ENCODE measurements around the gene HACD2.

Gene HACD2

DNA sequence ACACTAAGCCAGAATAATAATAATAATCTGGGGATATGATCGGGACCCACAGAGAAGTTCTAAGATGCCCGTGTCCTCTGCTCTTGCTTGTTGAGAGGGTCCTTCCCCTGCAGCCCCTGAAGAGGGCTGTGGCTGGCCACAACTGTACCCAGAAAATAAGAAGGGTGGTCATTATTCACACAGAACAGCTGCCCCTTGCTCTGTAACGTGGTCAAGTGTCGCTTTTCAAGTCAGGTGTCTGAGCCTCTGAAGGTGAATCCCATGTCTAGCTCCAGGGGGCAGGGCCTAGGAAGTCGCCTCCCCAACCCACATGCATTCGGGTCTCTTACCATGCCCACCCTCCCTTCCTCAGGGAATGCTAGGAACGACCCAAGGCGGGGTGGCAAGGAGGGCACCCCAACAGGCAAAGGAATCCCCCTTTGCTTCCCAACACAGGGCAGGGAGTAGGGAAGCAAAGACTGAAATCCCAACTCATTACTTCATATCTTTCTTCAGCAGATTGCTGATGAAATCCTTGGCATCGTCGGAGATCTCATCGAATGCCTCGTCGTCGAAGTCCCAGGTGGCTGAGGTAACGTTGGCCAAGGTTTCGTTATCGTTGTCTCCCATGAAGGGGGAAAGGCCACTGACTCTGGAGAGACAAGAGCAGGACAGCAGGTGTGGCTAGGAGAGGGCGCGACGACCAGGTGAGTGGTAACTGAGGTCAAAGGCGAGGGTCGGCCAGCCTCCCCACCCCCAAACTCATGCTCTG lies 44.3 kb upstream of the HACD2 start:
- TF ChIP-seq, protein P1, sequence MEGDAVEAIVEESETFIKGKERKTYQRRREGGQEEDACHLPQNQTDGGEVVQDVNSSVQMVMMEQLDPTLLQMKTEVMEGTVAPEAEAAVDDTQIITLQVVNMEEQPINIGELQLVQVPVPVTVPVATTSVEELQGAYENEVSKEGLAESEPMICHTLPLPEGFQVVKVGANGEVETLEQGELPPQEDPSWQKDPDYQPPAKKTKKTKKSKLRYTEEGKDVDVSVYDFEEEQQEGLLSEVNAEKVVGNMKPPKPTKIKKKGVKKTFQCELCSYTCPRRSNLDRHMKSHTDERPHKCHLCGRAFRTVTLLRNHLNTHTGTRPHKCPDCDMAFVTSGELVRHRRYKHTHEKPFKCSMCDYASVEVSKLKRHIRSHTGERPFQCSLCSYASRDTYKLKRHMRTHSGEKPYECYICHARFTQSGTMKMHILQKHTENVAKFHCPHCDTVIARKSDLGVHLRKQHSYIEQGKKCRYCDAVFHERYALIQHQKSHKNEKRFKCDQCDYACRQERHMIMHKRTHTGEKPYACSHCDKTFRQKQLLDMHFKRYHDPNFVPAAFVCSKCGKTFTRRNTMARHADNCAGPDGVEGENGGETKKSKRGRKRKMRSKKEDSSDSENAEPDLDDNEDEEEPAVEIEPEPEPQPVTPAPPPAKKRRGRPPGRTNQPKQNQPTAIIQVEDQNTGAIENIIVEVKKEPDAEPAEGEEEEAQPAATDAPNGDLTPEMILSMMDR (IDR thresholded peaks at IDR 0.05; ENCODE audit: insufficient read depth, low read length, poor library complexity, severe bottlenecking): no peak
- Histone ChIP-seq H3K27me3 (replicated peaks; ENCODE audit: control insufficient read depth, insufficient read depth, low read length) (no peaks in the 10 kb centered on the region), H3K36me3 (ENCODE audit: control insufficient read depth, insufficient read depth, low read length) (no peaks in the 10 kb centered on the region), H3K4me3 (replicated peaks; ENCODE audit: low read depth, low read length) (no peak overlapping the region)
- no peak for DNase-seq (ENCODE audit: extremely low read depth, insufficient read length)

DNA sequence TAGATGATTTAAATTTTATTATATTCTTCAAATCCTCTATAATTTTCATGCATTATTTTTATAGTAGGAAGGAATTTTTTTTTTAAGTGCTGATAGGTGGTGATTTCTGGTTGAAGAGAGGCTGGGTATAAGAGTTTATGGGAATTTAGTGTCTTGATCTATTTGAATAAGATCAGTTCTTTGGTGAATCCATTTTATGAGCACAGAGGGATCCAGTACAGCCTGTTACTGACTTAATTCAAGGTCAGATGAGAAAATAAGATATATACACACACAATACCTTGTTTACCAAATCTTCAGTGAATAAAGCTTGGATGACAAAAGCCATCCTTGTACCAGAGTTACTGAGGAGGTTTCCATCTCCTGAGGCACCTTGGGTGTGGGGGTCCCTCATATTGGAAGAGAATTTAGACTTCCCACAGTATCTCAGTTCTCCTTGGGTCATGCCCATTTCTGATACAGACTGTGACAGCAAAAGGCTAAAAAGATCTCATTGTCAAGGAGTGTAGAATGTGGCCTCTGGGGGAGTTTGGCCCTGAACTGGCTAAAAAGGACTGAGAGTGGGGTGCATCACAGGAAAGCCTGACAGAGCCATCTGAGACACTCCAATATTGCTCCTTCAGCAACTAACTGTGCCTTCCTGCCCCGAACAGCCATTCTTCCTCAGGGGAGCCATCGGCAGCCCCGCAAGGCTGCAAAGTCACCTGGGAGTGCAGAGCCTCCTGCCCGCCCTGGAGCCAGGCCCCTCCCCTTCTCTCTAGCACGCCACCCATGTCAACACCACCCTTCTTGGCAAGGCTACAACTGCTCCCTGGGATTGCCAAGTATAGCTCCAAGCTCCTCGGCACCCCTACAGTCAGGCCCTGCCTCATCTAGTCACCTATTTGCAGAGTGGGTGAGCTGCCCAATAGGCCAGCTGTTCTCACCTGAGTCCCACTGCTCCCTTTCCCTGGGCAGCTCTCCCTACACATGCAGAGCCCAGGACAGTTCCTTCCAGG lies 43.1 kb upstream of the HACD2 start:
- H3K27me3 ChIP-seq (replicated peaks; ENCODE audit: control insufficient read depth, insufficient read depth, low read length): no peaks in the 10 kb centered on the region
- TF ChIP-seq, protein P1 (IDR thresholded peaks at IDR 0.05; ENCODE audit: insufficient read depth, low read length, poor library complexity, severe bottlenecking): no peak
- DNase-seq (ENCODE audit: extremely low read depth, insufficient read length): no peak
- no peaks in the 10 kb centered on the region for H3K36me3 ChIP-seq (ENCODE audit: control insufficient read depth, insufficient read depth, low read length)
- no peak overlapping the region for H3K4me3 ChIP-seq (replicated peaks; ENCODE audit: low read depth, low read length)

DNA sequence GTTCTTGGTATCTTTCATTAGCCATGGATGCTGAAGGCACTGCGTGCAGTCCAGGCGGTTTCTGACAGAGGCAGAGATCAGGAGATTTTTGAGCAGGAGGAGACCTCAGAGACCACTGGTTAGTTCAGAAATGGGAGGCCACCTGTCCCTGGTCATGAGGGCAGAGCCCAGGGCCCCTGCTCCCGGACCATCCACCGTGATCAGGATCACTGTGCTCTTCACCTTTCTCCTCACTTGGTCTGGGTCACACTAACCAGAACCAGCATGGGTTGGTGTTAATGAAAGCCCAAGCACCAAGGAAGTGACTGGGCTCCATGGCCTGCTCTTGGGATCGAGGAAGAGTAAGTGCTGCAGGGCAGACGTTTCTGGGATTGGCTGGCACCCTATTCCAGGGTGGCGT lies 42.0 kb upstream of the HACD2 start:
- Histone ChIP-seq H3K4me3 (replicated peaks; ENCODE audit: low read depth, low read length) (no peak overlapping the region), H3K27me3 (replicated peaks; ENCODE audit: control insufficient read depth, insufficient read depth, low read length) (no peaks in the 10 kb centered on the region), H3K36me3 (ENCODE audit: control insufficient read depth, insufficient read depth, low read length) (no peaks in the 10 kb centered on the region)
- DNase-seq (ENCODE audit: extremely low read depth, insufficient read length): no peak
- TF ChIP-seq, protein P1 (IDR thresholded peaks at IDR 0.05; ENCODE audit: insufficient read depth, low read length, poor library complexity, severe bottlenecking): no peak

DNA sequence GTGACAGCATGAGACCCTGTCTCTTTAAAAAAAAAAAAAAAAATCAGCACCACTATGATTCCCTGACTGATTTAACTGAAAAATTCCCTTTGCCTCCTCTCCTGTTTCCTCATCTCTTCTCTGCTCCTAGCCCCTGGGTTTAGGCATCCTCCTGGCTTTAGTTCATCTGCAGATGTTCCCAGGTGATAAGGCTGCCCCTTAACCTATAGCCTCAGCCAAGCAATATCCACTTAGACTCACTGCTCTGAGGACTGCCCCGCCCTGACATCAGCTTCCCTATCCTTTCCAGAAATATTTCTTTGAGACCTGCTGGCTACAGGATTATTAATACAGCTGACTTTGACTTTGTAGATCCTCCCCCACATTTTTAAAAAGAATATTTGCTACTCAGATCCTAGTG lies 39.4 kb upstream of the HACD2 start:
- TF ChIP-seq, protein P1 (IDR thresholded peaks at IDR 0.05; ENCODE audit: insufficient read depth, low read length, poor library complexity, severe bottlenecking): no peak
- no peak for DNase-seq (ENCODE audit: extremely low read depth, insufficient read length)
- H3K27me3 ChIP-seq (replicated peaks; ENCODE audit: control insufficient read depth, insufficient read depth, low read length): no peaks in the 10 kb centered on the region
- no peaks in the 10 kb centered on the region for H3K36me3 ChIP-seq (ENCODE audit: control insufficient read depth, insufficient read depth, low read length)
- H3K4me3 ChIP-seq (replicated peaks; ENCODE audit: low read depth, low read length): no peak overlapping the region

DNA sequence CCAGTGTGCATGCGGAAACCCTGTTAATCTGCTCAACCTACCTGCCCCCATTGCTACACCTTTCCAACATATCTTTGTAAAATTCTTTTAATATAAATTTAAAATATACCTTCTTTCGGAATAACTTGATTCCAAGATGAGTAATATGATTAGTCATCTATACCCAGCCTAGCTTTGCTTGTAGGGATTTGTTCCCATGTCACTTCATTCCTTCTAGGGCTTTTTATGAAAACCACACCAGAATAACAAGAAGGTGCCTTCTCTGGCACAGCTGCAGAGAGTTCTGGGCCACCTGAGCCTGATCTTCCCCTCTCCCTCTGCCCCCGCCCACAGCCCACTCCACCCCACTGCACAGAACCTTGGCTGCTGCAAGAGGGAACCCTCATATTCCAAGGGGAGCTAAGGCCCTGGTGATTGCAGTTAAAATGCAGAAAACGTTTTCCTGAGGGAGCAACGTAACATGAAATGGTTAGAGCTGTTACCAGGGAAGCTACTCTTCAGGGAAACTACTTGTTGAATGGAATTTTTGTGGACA lies 38.6 kb upstream of the HACD2 start:
- Histone ChIP-seq H3K27me3 (replicated peaks; ENCODE audit: control insufficient read depth, insufficient read depth, low read length) (no peaks in the 10 kb centered on the region), H3K4me3 (replicated peaks; ENCODE audit: low read depth, low read length) (no peak overlapping the region), H3K36me3 (ENCODE audit: control insufficient read depth, insufficient read depth, low read length) (no peaks in the 10 kb centered on the region)
- TF ChIP-seq, protein P1 (IDR thresholded peaks at IDR 0.05; ENCODE audit: insufficient read depth, low read length, poor library complexity, severe bottlenecking): no peak
- no peak for DNase-seq (ENCODE audit: extremely low read depth, insufficient read length)
